NCI-H524 treated with DMSO at 0.1 percent for 48 hours (cell line): ENCODE measurements around the gene CNGA1.
A peak's percentile ranks its signal among the peaks of the same experiment; 100 is the strongest.

Experiments used
- DNase-seq: peaks from one replicate; lab custom pipeline; 2025; lab: John Stamatoyannopoulos, UW

The CNGA1 gene

DNA sequence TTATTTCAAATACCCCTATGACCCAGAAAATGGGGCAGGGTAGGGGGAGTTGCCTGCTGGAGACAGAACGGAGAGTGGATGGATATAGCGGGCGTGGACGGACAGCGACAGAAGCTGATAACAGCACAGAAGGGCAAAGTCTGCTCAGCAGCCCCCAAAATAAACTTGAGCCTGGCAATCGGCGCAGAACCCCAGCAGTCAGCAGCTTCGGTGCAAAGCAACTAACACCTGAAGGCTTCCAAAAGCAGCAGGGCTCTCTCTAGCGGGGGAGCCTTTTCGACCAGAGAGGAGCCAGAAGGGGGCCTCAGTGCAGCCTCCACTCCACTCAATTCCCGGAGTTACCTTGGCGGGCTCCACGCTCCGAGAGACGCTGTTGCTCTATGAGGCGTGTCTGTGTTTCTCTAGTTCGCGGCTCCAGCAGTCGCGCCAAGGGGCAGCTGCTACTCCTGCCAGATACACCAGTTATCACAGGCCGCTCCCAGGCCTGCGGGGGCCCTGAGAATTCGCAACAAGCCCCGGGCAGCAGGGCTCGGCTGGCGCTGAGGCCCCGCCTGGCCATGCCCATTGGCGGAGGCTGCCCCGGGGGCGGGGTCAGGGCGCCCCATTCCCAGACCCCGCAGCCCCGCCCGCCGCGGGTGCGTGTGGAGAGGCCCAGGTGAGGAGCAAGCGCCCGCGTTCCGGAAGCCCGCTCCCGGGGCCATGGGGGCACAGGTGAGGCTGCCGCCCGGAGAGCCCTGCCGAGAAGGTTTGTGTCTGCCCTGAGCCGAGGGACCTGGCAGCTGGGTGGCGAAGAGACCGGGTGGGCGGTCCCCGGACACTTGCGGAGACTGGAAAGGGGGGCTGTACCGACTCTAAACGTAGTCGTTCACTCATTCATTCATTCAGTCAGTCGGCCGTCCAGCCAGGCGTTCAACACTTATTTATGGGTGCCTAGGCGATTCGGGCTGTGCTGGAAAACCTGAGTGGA is at the start of gene CNGA1, which contains the start of gene NIPAL1:
CNGA1 (minus strand) TSS at position 541 of the 967 bp plus-strand sequence. CDS start 63,992 bp downstream, outside the sequence.
NIPAL1 (plus strand) TSS at position 632 of the 967 bp plus-strand sequence; CDS start at position 700, 68 bp downstream.
- peak; percentile 57 for DNase-seq

DNA sequence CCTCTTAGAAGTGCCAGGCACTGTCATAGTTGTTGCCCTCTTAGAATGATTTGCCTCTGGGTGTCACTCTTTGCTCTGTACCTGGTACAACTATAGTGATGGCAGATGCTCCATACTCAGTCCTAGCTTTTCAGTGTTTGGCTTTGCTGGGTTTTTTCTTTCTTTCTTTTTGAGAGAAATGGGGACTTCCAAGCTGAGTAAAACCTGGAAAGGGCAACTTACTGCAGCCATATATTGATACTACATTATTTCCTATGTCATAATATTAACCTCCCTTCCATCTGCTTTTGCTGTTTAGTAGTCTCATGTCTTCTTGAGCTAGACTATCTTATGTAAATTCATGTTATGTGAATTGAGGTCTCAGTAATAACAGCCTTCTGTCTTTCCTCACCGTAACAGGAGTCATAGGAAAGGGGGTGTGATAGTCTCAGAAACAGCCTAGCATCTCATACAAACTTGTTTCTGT is 49.1 kb upstream of the CNGA1 start:
- no peak for DNase-seq

DNA sequence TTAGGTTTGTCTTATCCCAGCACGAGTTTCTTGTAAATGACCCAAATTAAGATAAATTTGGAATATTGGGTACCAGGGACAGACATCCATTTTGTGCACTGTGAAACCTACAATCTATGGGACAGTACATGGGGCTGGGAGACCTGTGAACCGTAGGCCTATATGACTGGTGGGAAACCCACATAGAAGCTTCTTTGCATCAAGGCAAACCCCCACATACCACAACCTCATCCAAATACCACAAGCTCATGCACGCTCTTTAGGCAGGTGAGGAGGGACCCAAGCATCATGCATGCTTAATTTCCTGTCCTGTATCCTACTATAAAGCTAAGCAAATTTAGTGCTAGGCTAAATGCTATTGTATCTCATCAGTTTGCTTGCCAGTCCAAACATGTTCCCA is 47.9 kb upstream of the CNGA1 start:
- DNase-seq, result no peak

DNA sequence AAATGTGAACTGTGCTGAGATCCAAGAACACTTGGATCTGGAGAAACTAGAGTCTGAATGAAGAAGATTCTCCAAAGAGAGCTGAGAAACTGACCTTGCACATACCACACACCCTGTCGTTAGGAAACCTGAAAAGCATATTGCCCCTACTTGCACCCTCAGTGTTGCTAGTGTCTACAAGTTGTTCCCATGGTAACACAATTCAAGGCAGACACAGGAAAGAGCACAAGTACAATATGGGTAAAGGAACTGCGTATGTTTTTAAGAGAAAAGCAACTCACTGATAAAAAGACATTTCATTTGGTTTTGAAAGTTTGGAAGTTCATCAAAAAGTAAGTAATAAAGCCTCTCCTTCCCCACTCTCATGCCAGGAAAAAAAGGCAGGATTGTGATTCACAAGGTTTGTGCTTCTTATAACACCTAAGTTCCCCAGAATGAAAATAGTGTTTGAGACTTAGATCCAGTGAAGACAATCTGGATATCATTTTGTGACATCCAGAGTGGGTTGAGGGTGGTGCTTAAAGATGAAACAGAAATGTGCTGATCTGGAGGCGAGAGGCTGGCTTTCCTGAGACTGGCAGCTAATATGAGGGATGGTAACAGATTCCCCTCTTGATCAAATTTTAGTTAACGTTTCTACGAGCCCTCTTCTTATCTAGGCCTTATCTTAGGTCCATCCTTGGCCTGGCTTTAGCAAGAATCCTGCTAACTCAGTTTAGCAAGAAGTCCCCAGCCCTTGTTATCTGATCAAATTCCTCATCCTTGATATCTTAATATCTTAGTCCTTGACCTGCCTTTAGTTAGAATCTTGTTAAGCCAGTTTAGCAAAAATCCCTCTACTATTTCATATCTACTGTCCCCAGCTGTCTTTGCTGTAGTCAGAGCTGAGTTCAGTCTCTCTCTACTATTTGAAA is 42.4 kb upstream of the CNGA1 start:
- no peak for DNase-seq

DNA sequence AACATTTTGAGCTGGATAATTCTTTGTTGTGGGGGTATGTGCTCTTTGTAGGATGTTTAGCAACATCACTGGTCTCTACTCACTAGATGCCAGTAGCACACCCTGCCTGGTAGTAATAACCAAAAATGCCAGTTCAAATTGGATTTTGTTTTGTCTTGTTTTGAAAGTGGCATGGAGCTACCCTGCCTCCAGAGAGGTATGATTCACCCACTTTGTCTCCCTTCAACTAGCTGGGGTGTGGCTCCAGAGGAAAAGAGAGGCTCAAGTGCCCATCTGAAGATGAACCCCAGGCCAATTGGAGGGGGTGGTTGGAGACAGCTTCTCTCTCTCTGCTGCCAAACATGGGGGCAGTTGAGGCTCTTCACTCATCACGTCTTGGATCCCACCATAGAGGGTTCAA is 34.6 kb upstream of the CNGA1 start:
- no peak for DNase-seq

DNA sequence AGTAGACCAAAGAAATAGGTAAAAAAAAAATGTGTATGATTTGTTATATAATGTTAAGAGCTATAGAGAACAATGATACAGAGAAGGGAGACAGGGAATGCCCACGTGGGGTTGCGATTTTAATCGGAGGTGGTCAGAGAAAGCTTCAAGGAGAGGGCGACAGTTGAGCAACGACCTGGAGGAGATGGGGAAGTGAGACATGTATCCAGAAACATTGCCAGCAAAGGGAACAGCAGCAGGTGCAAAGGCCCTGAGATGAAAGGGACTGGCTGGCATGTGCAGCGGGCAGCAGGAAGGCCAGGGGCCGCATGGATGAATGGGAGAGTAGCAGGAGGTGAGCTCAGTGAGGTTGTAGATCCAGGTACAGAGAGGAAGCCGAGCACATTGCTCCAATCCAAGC is 33.0 kb upstream of the CNGA1 start:
- no peak for DNase-seq

DNA sequence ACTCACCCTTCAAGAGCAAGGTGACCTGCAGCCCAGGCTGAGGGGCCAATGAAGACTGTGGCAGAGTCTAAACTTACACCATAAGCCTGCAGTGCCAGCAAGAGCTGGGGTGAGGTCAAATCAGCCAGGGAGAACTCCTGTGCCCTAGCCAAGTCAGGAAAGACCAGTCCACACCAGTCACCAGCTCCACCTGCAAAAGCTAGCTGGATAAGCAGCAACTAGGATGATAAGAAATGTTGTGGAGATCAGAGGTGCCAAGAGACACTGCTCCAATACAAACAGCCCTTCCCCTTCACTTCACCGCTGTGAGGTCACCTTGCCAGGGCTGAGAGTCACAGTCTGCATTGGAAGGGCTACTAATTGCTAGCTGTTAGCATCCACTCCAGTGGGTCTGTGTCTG is 31.4 kb upstream of the CNGA1 start:
- no peak for DNase-seq

DNA sequence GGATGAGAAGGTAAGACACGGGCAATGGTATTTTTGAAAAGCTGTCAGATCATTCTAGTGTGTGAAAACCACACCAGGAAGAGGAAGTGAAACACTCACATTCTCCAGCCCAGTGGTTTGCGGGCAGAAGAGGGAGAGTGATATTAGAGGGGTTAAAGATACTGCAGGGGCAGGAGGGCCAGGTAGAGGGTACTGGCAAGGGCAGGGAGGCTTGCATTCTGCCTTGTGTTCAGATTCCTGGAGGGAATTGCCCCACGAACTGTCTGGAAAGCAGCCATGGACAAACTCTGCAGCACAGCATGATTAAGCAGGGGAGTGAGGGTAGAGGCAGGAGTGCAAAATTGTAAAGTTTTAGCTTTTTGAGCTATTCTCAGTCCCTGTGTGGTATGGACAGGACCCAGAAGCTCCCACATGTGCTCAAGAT is 31.0 kb upstream of the CNGA1 start:
- DNase-seq, result no peak

DNA sequence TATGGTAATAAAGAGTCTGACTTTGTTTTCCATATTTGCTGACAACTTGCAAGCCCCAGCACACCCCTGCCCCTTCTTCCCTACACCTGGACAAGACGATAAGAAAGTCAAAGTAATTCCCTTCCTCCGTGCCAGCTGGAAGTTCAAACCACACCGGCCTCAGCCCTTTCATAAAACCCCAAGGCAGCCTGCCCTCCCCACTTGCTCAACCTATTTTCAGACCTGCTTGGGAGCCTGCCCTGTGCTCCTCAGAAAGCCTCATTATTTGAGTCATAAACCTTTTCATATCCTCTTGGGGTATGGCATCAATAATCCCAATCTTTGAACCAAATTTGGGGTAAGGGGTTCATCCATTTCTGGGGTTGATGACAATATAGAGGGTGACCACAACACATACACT is 29.6 kb upstream of the CNGA1 start:
- no peak for DNase-seq

DNA sequence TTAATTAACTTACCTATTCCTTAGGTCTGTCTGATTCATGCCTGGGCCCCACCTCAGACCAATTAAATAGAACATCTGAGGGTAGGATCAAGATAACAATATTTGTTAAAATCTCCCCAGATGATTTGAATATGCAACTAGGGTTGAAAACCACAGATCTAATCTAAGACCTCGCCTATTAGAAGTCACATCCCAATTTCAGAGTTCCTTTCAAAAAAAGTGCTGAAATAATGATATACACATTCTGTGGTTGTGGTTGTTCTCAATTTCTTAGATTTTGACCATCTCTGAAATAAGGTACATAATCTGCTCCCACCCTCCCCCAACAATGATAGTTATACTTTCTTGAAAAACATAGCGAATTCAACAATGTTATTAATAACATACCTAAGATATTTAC is 27.8 kb upstream of the CNGA1 start:
- DNase-seq, result no peak

DNA sequence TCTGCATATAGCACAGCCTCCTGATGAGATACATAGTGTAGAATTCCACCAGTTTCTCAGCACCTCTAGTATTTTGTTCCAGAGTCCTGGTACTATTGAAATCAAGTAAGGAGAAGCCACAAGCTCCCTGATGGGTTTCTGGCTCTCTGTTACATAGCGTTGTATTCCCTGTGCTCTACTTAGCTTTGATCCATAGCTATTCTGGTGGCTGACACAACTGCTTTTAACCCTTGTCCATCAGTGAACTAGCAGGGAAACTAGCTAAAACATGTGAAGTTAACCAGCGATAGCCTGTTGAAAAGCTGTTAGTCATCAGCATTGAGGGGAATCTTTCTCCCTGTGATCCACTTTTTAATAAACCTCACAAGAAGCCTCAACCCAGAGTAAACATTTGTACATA is 27.0 kb upstream of the CNGA1 start:
- no peak for DNase-seq

DNA sequence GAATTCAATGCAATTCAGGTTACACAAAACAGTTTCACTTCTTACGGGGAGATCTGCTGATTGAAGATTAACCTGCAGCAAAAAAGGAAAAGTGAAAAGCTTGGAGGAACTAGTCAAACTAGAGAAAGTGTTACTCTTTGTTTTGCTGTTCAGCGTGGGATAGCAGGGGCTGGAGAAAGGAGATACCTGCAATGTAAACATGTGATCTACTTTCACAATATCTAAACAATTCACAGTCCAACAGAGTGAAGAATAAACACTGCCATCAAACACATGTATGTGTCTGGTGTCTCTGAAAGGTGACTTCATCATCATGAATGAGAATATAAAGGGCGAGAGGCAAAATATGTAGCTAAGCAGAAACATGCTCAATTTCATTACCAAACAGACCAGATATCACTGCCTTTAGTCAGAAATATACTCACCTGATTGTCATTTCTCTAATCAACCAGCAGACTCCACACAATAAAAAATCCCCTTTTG is 26.5 kb upstream of the CNGA1 start:
- no peak for DNase-seq

DNA sequence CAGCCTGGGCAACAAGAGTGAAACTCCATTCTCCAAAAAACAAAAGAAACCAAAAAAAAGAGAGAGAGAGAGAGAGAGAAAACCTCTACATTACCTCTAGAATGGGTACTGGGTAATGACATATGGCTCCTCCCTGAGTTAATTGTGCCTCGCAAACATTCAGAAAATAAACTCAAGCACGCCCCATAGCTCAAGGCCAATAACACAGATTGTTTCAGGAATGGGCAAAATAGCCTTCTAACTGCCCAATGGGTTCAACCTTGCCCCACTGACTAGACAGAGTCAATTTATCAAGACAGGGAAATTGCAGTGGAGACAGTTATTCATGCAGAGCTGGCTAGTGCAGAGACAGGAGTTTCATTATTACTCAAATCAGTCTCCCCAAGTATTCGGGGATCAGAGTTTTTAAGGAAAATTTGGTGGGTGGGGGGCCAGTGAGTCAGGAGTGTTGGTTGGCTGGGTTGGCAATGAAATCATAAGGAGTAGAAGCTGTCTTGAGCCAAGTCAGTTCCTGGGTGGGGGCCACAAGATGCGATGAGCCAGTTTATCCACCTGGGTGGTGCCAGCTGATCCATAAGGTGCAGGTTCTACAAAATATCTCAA is 25.2 kb upstream of the CNGA1 start:
- no peak for DNase-seq

DNA sequence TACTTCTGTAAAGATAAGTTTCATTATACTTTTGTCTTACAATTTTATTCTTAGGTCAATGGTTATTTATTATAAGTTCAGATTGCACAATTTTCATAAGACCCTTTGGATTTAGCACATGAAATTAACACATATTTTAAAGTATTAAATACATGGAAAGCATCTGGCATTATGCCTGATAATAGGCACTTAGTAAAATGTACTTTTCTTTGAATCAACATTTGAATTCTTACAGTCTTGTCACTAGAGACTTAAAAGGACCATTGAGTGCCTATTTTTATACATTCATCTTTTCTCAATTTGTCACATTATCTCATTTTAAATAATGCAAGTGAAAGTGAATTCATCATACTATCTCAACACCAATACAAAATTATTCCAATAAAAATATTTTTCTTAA is 23.1 kb upstream of the CNGA1 start:
- DNase-seq, result no peak

DNA sequence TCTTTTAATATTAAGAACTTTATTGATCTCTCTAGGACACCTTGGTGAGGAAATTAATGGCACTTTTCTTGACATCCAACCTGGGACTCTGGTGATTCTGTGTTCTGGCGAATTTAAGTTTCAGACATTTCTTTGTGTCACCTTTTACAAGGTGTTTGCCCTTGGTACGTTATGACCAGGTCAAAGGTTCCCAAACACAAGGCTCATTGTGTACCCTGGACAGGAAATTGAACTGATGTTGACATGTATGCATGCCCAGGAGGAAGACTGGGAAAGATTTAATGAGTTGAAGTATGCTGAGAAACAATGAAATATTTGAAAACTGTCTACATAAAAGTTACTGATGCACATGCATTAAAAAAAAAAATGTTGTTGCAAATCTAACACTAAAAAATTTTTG is 22.2 kb upstream of the CNGA1 start:
- DNase-seq, result no peak

DNA sequence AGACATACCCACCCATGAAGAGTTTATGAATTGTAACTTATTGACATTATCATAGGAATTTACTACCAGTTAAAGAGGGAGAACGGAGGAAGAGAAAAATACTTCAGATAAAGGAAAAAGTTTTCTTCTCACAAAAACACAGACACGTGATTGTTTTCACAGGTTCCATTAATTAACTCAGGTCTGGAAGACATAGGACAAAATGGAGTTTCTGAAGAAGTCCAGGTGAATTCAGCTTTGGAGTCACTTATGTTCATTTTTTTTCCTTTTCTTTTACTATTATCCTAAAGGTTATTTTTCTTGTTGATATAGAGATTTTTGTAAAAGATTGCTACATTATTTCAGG is 20.6 kb upstream of the CNGA1 start:
- no peak for DNase-seq

DNA sequence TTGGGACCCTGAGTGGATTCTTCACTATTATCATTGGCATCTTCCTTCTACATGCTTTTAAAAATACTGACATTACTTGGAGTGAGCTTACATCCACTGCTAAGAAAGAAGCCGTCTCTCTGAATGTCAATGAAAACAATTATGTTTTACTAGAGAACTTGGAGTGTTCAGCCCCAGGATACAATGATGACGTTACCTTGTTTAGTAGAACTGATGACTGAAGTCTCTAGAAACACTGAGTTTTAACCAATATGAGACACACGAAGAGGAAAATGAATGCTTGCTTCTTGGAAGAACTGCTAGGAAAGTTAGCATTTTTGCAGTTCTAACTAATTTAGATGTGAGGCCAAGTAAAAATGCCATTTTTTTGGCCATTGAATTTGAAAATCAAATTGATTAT is 19.5 kb upstream of the CNGA1 start:
- DNase-seq, result no peak

DNA sequence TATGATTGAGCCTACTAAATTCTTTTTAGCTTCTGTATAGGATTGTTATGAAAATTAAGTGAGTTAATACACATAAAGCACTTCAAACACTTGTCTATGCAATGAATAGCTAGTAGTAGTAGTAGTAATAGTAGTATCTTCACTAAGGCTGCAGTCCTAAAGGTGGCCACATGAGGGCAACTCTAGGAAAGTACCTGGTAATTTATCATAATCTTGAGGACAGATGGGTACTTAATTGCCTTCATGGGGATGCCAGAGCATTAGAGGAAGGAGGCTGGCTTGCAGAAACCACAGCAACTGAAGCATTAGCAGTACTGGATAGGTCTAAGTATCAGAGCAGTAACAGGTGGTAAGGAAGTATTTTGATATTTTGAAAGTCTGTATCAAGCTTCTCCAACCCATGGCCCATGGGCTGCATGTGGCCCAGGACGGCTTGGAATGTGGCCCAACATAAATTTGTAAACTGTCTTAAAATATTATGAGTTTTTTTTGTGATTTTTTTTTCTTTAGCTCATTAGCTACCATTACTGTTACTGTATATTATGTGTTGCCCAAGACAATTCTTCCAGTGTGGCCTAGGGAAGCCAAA is 17.4 kb upstream of the CNGA1 start:
- DNase-seq, result peak; percentile 43

DNA sequence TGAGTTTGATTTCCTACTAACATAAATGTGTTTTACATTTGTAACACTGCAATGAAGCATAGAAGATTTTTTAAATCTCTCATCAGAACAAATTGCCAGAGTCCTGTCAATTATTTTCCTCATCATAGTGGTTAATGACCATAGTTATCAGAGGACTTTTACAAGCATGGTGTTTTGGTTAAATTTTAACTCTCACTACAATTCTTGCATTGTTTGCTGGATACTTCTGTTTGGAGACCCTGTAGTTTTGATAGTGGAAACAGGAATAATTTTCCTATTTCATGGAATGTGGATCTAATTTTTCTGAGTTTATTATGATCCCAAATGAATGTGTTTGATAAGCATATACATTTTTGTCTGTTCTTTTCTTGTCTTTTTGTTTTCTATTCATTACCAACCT is 16.9 kb upstream of the CNGA1 start:
- DNase-seq, result no peak

DNA sequence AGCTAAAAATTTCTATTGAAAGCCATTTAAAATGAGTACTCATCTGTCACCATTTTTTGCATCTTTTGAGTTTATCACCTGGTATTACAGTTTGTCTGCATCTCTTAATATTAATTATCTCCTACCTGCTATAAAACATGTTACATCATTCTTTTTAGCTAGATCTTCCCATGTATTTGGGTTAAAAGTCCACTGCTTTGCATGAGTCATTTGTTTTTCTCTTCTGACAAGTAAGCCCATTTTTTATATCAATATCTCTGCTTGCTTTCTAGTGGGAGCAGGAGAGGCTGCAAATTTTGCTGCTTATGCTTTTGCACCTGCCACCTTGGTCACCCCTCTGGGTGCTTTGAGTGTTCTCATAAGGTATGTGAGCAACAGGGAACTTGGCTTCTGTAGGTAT is 16.2 kb upstream of the CNGA1 start:
- DNase-seq, result no peak

DNA sequence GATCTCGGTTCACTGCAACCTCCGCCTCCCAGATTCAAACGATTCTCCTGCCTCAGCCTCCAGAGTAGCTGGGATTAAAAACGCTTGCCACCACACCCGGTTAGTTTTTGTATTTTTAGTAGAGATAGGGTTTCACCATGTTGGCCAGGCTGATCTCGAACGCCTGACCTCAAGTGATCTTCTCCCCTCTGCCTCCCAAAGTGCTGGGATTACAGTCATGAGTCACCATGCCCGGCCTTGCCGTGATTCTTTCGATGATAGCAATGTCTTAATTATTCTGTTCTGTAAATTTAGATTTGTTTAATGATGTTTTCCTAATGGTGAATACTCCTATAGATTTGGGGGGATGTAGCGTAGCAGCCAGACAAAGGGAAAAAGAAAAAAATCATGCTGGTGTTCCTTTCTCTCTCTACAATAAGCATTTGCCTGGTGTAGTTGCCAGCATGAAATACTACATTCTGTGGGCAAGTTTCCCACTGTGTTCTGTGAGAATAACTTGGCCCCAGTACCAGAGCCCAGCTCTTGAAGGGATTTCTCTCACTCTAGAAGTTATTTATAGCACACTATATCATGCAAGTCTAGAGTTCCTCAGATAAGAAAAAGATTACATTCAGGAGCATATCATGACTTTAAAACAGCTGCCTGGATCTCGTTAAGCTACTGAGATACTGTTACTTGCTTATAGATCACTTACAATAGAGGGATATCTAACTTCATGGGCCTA is 15.5 kb upstream of the CNGA1 start:
- DNase-seq, result no peak
